Hippocampal formation (tissue), 2 donors: ENCODE measurements around the gene BTBD2.

Experiments used
- DNase-seq, 2 donors: peaks; one replicate each; lab custom pipeline; 2025; lab: John Stamatoyannopoulos, UW

The BTBD2 gene

GRCh38 chr19:1941146-1942077 is 74.1 kb downstream of the BTBD2 start, which contains the start of gene CSNK1G2:
CSNK1G2 (plus strand) TSS chr19:1941172; CDS start chr19:1969773, 28,601 bp downstream.
- no peak for DNase-seq

- no peak for DNase-seq
These were observed 77.4 kb downstream of the BTBD2 start for GRCh38 chr19:1938071-1938470.

GRCh38 chr19:1936916-1937610 is 78.5 kb downstream of the BTBD2 start:
- DNase-seq = no peak

- no peak for DNase-seq
These were observed 79.1 kb downstream of the BTBD2 start for GRCh38 chr19:1936430-1936829.

GRCh38 chr19:1935484-1936208 is 79.9 kb downstream of the BTBD2 start:
- no peak for DNase-seq
